IPS DF 6.9 (cell line): ENCODE measurements around the gene RTP1.

Experiments
- DNase-seq: peaks from one replicate; pipeline ENCODE4 v3.0.0-alpha.2; 2013; ENCODE audit warnings: low read depth, low spot score
- H3K27ac ChIP-seq: one replicate; pipeline ENCODE4 v1.5.1; 2013; ENCODE audit warnings: low read length, control low read depth
- H3K27me3 ChIP-seq: 2 replicates; pipeline ENCODE4 v1.6.1; 2013; ENCODE audit warnings: mild to moderate bottlenecking, low read length; ENCODE audit not compliant: control insufficient read depth, insufficient read depth
- H3K36me3 ChIP-seq: 2 replicates; pipeline ENCODE4 v1.6.1; 2013; ENCODE audit warnings: low read length; ENCODE audit not compliant: control insufficient read depth, insufficient read depth
- H3K4me1 ChIP-seq: 2 replicates; pipeline ENCODE4 v1.6.1; 2013; ENCODE audit warnings: low read length; ENCODE audit not compliant: control insufficient read depth, insufficient read depth
- H3K4me3 ChIP-seq: 2 replicates; pipeline ENCODE4 v1.5.1; 2013; ENCODE audit warnings: mild to moderate bottlenecking, low read length
- H3K9me3 ChIP-seq: 2 replicates; pipeline ENCODE4 v1.6.1; 2013; ENCODE audit warnings: low read length, inconsistent platforms; ENCODE audit not compliant: control insufficient read depth, insufficient read depth
- WGBS: extraction: QIAGEN DNeasy Blood & Tissue Kit; methylation state at CpG from one replicate; pipeline ENCODE4 v1.1.7; 2013; ENCODE audit warnings: mixed read lengths, missing lambda C conversion rate; ENCODE audit not compliant: insufficient read length, insufficient coverage; 5-methylcytosine and 5-hydroxymethylcytosine counted together

The RTP1 gene

DNA sequence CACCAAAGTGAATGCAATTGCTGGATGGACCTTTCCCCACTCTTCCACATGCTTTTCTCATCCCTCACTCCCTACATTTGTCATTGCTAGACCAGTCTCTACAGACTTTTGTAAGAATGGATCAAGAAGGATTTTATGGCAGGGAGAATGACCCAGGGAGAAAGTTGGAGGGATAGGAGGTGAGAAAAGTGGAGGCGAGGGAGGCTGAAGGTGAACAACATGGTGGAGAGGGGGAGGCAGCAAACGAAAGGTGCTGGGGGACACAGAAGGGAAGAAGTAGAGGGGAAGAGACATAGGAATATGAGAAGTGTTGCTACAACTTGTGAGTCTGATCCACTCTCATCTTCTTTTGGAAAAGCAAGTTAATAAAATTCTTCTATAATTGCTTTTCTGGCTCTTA, 24.4 kb upstream of the RTP1 start:
- H3K27ac ChIP-seq, result no peak overlapping the region
- WGBS, result no CpG with 5 or more reads among the region's 2 CpGs
- H3K27me3 ChIP-seq, result no peaks in the 10 kb centered on the region
- DNase-seq, result no peak
- H3K36me3 ChIP-seq, result peaks cover 10% of the 10 kb centered on the region; the same call in 1 of the 2 replicates
- no peaks in the 10 kb centered on the region for H3K9me3 ChIP-seq
- H3K4me3 ChIP-seq, result no peak overlapping the region
- no peaks in the 10 kb centered on the region; the same call in 1 of the 2 replicates for H3K4me1 ChIP-seq

DNA sequence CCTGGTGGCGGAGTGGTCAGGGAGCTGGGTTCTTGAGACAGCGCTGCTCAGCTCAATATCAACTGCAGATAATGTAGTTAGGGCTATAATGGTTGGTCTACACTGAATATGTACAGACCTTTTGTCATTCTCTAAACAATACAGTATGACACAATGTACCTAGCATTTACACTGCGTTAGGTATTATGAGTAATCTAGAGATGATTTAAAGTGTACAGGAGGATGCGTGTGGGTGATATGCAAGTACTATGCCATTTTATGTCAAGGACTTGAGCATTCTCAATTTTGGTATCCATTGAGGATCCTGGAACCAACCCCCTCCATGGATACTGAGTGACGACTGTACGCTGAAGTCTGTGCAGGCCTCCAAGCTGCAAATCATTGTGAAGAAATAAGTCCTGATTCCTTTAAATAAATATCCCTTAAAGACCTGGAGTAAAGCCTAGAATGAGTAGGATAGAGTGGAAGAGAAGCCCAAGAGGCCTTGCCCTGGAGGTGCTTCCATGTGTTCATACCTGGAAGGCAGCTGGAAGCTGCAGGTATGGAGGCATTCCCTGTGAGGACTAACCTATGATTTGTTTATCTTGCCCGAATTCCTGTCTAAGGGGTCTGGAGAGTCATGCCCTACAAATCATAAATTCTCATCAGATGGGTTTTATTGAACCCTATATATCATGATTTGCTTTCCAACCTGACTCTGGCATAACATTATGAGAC, 15.7 kb upstream of the RTP1 start:
- Histone ChIP-seq H3K27ac (peak overlapping the region; percentile 41), H3K4me3 (no peak overlapping the region), H3K27me3 (no peaks in the 10 kb centered on the region), H3K36me3 (no peaks in the 10 kb centered on the region), H3K4me1 (peaks cover 12% of the 10 kb centered on the region; the same call in 1 of the 2 replicates), H3K9me3 (no peaks in the 10 kb centered on the region)
- no CpG with 5 or more reads among the region's 7 CpGs for WGBS
- no peak for DNase-seq

DNA sequence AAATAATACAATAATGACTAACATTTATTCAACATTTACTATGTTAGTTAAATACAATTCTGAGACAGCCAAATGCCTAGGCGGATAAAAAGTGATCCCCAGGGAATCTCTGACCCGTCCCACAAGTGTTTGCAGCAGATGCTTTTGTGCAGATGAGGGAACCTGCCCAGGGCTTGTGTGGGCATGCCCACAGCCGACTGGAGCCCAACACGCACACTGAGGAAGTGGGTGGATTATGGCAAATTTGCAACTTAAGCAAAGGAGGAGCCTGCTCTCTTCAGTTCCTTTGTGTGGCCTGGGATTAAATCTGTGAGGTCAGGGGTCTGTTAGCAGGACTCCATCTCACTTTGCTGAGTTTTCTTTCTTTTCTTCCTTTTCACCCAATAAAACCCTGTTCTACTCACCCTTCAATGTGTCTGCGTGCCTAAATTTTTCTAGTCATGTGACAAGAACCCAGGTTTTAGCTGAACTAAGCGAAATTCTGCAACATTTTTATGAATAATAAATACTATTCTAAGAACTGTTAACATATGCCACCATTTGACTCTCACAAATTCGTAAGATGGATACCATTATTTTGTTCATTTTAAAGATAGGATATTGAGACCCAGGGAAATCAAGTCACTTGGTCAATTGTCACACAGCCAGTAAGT, 13.9 kb upstream of the RTP1 start:
- Histone ChIP-seq H3K4me1 (peaks cover 18% of the 10 kb centered on the region), H3K4me3 (no peak overlapping the region), H3K27me3 (no peaks in the 10 kb centered on the region), H3K36me3 (no peaks in the 10 kb centered on the region), H3K27ac (no peak overlapping the region), H3K9me3 (no peaks in the 10 kb centered on the region)
- WGBS, result no CpG with 5 or more reads among the region's 7 CpGs
- DNase-seq, result no peak

DNA sequence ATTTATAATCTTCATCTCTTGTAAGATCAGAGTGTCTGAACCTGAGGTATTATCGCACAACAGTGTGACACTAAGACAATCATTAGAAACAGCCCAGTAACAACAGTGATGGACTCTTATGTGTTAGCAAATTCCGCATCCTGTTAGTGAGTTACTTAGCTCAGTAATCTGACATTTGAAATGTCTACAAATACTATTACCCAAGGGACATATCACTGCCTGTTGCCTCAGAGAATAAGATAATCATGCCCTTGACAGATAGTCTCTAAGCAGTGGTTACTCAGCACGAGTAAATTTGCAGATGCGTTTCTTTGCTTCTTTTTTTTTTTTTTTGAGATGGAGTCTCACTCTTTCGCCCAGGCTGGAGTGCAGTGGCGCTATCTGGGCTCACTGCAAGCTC, 13.4 kb upstream of the RTP1 start:
- no peak overlapping the region for H3K27ac ChIP-seq
- H3K27me3 ChIP-seq, result no peaks in the 10 kb centered on the region
- WGBS, result no CpG with 5 or more reads among the region's 6 CpGs
- no peaks in the 10 kb centered on the region for H3K36me3 ChIP-seq
- DNase-seq, result no peak
- no peaks in the 10 kb centered on the region for H3K9me3 ChIP-seq
- H3K4me1 ChIP-seq, result peaks cover 18% of the 10 kb centered on the region
- H3K4me3 ChIP-seq, result no peak overlapping the region

DNA sequence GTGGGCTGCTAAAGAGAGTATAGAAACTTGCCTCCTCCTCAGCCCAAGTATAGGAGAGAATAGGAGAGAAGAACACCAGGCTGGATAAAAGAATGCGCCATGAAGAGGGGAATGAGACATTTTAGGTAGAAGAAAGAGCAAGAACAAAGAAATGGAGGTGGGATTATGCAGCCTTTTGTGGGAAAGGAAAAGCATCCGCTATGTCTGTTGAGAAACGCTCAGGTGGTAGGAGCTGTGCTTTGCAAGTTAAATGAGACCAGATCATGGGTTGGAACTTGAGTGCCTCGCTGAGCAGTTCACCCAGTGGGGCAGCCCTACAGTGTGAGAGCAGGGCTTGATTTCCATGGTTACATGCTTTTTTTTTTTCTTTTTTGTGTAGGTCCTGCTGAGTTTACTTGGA, 11.5 kb upstream of the RTP1 start:
- DNase-seq, result peak; percentile 84
- Histone ChIP-seq H3K4me3 (peak overlapping the region; percentile 18; the same call in 1 of the 2 replicates), H3K27me3 (no peaks in the 10 kb centered on the region), H3K36me3 (no peaks in the 10 kb centered on the region), H3K27ac (peak overlapping the region; percentile 81), H3K4me1 (peaks cover 18% of the 10 kb centered on the region), H3K9me3 (no peaks in the 10 kb centered on the region)
- no CpG with 5 or more reads among the region's 4 CpGs for WGBS

DNA sequence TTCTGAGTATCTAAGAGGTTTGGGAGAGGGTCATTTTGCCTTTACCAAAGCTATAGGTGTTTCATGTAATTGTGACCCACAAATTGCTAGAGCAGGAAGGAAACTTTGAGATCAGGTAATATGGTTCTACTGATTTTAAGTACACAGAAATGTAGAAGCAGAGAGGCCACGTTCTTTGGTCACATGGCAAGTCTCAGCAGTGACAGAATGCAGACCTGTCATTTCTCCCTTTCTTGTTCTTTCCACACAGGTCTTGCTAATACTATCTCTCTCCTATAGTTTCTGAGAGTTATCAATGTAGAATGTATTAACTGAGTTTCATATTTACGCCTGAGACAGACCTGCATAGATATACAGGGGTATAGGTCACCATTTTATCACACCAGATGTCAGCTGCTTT, 10.9 kb upstream of the RTP1 start:
- WGBS, result no CpG with 5 or more reads among the region's 2 CpGs

DNA sequence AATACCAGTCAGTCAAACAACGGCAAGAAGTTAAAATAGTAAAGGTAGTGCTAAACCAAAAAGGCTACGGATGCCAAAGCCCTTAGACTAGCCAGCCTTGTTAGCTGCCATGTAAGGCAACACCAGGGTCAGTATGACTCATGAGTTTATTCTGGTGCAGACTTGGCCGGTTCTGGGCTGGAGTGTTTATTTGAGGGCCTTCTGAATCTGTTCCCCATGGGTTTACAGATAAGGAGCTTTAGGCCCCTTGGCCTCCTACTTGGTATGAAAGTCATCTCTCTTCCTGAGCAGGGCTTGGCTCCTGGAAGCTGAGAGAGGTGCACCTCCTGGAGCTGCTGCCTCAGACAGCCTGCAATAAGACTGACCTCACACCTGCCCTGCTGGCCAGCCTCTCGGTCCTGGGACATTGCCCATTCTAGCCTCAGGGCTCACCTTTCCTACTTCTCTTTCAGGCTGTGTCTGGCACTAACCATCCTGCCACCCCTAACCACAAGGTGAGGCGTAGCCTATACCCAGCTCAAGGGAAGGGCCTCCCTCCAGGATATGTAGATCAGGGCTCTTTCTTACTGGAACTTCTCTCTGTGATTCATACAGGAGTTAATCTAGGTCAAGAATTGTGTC, 10.4 kb upstream of the RTP1 start:
- H3K27ac ChIP-seq, result no peak overlapping the region
- no peak for DNase-seq
- no CpG with 5 or more reads among the region's 5 CpGs for WGBS

More for the DNA sequence above, 10.9 kb upstream of the RTP1 start:
- DNase-seq, result no peak
- Histone ChIP-seq H3K9me3 (no peaks in the 10 kb centered on the region), H3K4me1 (peaks cover 16% of the 10 kb centered on the region), H3K27ac (no peak overlapping the region), H3K4me3 (no peak overlapping the region), H3K27me3 (no peaks in the 10 kb centered on the region), H3K36me3 (no peaks in the 10 kb centered on the region)

DNA sequence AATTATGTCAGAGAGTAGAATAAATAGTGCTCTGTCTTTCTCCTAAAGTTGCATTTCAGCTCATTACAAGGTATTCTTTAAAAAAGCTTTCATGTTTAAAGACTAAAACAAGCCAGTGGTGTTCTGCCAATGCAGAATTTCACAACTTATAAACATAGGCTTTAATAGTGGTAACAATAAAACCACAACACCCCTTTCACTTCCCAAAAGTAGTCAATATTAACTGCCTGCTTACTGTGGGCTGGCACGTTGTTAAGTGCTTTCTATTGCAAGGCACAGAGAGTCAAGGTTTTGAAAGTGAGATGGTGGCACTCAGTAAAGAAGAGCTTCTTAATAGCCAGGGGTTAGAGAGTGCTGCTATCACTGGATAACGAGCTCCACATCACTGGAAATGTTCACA, 8.4 kb upstream of the RTP1 start:
- Histone ChIP-seq H3K9me3 (no peaks in the 10 kb centered on the region), H3K4me1 (peaks cover 9% of the 10 kb centered on the region), H3K27me3 (no peaks in the 10 kb centered on the region), H3K4me3 (no peak overlapping the region), H3K27ac (no peak overlapping the region), H3K36me3 (no peaks in the 10 kb centered on the region)
- no peak for DNase-seq
- WGBS, result no CpG with 5 or more reads among the region's 2 CpGs

More for the DNA sequence above, 10.4 kb upstream of the RTP1 start:
- no peaks in the 10 kb centered on the region for H3K27me3 ChIP-seq
- peaks cover 13% of the 10 kb centered on the region for H3K4me1 ChIP-seq
- no peak overlapping the region for H3K4me3 ChIP-seq
- H3K36me3 ChIP-seq, result no peaks in the 10 kb centered on the region
- no peaks in the 10 kb centered on the region for H3K9me3 ChIP-seq

DNA sequence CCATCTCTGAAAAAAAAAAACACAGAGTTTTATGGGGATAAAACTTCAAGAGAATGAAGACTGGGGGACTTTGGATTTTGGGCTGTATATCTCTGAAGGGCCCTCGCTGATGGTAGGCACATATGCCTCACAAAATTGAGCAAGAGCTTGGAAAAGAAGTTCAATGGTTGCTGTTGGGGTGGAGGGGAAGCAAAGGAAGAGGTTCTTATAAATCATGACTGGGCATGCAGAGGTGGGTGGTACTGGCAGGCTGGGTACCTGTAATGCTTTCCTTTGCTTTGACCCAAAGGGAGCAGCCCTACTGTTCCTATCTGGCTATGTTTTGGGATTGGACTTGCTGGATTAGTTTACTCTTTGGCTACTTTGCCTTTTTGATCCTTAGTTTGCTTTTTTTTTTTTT, 6.0 kb upstream of the RTP1 start:
- H3K4me1 ChIP-seq, result peaks cover 6% of the 10 kb centered on the region
- no peak overlapping the region for H3K4me3 ChIP-seq
- no peak overlapping the region for H3K27ac ChIP-seq
- H3K36me3 ChIP-seq, result no peaks in the 10 kb centered on the region
- DNase-seq, result no peak
- H3K9me3 ChIP-seq, result no peaks in the 10 kb centered on the region
- H3K27me3 ChIP-seq, result no peaks in the 10 kb centered on the region
- WGBS, result no CpG with 5 or more reads among the region's 1 CpG

DNA sequence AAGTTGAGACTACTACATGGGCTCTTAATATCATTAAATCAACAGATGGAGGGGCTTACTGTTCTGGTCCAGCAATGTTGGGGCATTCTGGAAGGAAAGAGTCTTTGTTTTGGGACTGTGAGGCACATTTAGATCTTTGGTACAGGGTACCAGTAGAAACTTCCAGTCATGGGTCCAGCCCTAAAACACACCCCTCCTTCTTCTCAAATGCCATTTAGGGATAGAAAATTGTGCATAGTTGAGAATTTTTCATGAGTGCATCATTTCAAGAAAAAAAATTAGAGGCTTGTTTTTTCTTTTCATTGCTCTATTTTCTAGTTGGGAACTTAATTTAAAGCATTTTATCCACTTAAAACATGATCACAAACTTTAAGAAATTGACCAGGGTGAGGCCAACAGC, 4.1 kb upstream of the RTP1 start:
- DNase-seq, result no peak
- no peaks in the 10 kb centered on the region for H3K27me3 ChIP-seq
- H3K9me3 ChIP-seq, result no peaks in the 10 kb centered on the region
- H3K36me3 ChIP-seq, result no peaks in the 10 kb centered on the region
- no peak overlapping the region for H3K27ac ChIP-seq
- H3K4me3 ChIP-seq, result no peak overlapping the region
- peaks cover 1% of the 10 kb centered on the region; the same call in 1 of the 2 replicates for H3K4me1 ChIP-seq
